Activated T-helper 1 cell treated with anti-CD3 and anti-CD28 coated beads, Interleukin-2, amount 50 U/mL, for 16 hours (primary cell): ENCODE measurements around the gene MCAT.

Source experiments
- DNase-seq, 2 donors: peaks; one replicate each; pipeline ENCODE4 v3.0.0-alpha.2; 2020; ENCODE audit warnings: low read depth in 1 of 2, low spot score in 1 of 2

MCAT gene

GRCh38 chr22:43094085-43094484, 49.1 kb downstream of the MCAT start:
- no peak for DNase-seq

GRCh38 chr22:43092085-43092484, 51.1 kb downstream of the MCAT start:
- no peak for DNase-seq

- DNase-seq = no peak
Measured at GRCh38 chr22:43090130-43090789, 52.9 kb downstream of the MCAT start.

GRCh38 chr22:43088984-43089717, 54.0 kb downstream of the MCAT start, which contains the start of gene TTLL1:
Gene TTLL1 (minus strand): TSS chr22:43089391. CDS start chr22:43075586, 13,805 bp downstream.
- DNase-seq = peak; percentile 78 to 82

- no peak for DNase-seq
Measured at GRCh38 chr22:43088627-43088983, 54.6 kb downstream of the MCAT start.

- DNase-seq = no peak
Measured at GRCh38 chr22:43085658-43086606, 57.3 kb downstream of the MCAT start.
